H1 (cell line): ENCODE measurements around the gene RBM8A. TPM values are rescaled to one million over a fixed set of nuclear protein-coding genes. Genes with fewer than 3 reads are reported as not detected.

ENCODE experiments used
- CTCF ChIA-PET: fragments of 300-600 bp; sonication (Branson Sonifier 250); formaldehyde crosslinking; loops from one replicate; lab custom pipeline; 2021; ENCODE audit not compliant: partially characterized antibody; lab: Charles Lee
- POLR2A ChIA-PET: fragments of 300-600 bp; sonication (Branson Sonifier 250); formaldehyde crosslinking; loops from one replicate; lab custom pipeline; 2021; ENCODE audit warnings: inconsistent platforms; ENCODE audit not compliant: partially characterized antibody; lab: Charles Lee
- DNase-seq, 2 experiments: peaks; one replicate each; pipeline versions ENCODE4 v3.0.0 to v3.0.0-alpha.2; 2010 to 2022; ENCODE audit warnings: low spot score in 2 of 2, low read depth in 1 of 2, mixed read lengths in 1 of 2
- FAIRE-seq: peaks from 2 replicates; lab custom pipeline; 2011; peaks lifted over from hg19 to GRCh38; lab: Jason Lieb, UNC
- H2AFZ ChIP-seq: 2 replicates; pipeline ENCODE4 v1.8.1; 2012; ENCODE audit warnings: low read length, inconsistent platforms
- H2AK5ac ChIP-seq: 2 replicates; pipeline ENCODE4 v1.6.1; 2013; ENCODE audit warnings: low read depth, low read length
- H2BK120ac ChIP-seq: replicated peaks from 2 replicates; pipeline ENCODE3; 2013; ENCODE audit warnings: low read depth, low read length, inconsistent platforms
- H2BK12ac ChIP-seq: 2 replicates; pipeline ENCODE4 v1.6.1; 2013; ENCODE audit warnings: low read depth, low read length
- H2BK15ac ChIP-seq: 2 replicates; pipeline ENCODE4 v1.6.1; 2013; ENCODE audit warnings: low read length
- H2BK20ac ChIP-seq: 2 replicates; pipeline ENCODE4 v1.6.1; 2013; ENCODE audit warnings: low read length
- H2BK5ac ChIP-seq: 2 replicates; pipeline ENCODE4 v1.6.1; 2013; ENCODE audit warnings: low read depth, low read length
- H3K14ac ChIP-seq: 2 replicates; pipeline ENCODE4 v1.6.1; 2013; ENCODE audit warnings: inconsistent platforms; ENCODE audit not compliant: insufficient read length
- H3K18ac ChIP-seq: 2 replicates; pipeline ENCODE4 v1.6.1; 2013; ENCODE audit warnings: low read length; ENCODE audit errors: extremely low read depth
- H3K23ac ChIP-seq: 2 replicates; pipeline ENCODE4 v1.6.1; 2013; ENCODE audit warnings: inconsistent platforms; ENCODE audit not compliant: insufficient read length
- H3K23me2 ChIP-seq: 2 replicates; pipeline ENCODE4 v1.6.1; 2013; ENCODE audit warnings: low read depth, low read length
- H3K27ac ChIP-seq: 2 replicates; pipeline ENCODE4 v1.6.1; 2011; ENCODE audit warnings: low read depth, low read length, inconsistent platforms
- H3K27me3 ChIP-seq, 4 experiments: replicated peaks in 1 of 4; 1 replicate in 1 of 4; 2 replicates in 3 of 4; pipeline versions ENCODE4 v1.6.1 to v1.8.1; 2011 to 2013; ENCODE audit warnings: low read length in 3 of 4, mild to moderate bottlenecking in 3 of 4, inconsistent platforms in 2 of 4, mixed read lengths in 2 of 4, moderate library complexity in 1 of 4; ENCODE audit not compliant: control insufficient read depth in 3 of 4, insufficient read depth in 3 of 4; ENCODE audit errors: extremely low read depth in 1 of 4
- H3K36me3 ChIP-seq, 4 experiments: 2 replicates each; pipeline versions ENCODE4 v1.6.1 to v1.8.1; 2011 to 2013; ENCODE audit warnings: mild to moderate bottlenecking in 4 of 4, low read length in 3 of 4, moderate library complexity in 2 of 4, control low read depth in 1 of 4, inconsistent platforms in 1 of 4; ENCODE audit not compliant: insufficient read depth in 4 of 4, control insufficient read depth in 2 of 4
- H3K4ac ChIP-seq: replicated peaks from 2 replicates; pipeline ENCODE3; 2013; ENCODE audit warnings: low read length, low read depth, mixed read lengths, inconsistent platforms; ENCODE audit not compliant: insufficient read length
- H3K4me1 ChIP-seq, 4 experiments: replicated peaks in 1 of 4; 1 replicate in 1 of 4; 2 replicates in 3 of 4; pipeline versions ENCODE4 v1.6.1 to v1.8.1; 2011 to 2013; ENCODE audit warnings: low read length in 3 of 4, inconsistent platforms in 2 of 4, mixed read lengths in 1 of 4; ENCODE audit not compliant: insufficient read depth in 4 of 4, control insufficient read depth in 3 of 4
- H3K4me2 ChIP-seq, 2 experiments: 2 replicates each; pipeline versions ENCODE4 v1.6.1 to v1.8.1; 2011 to 2013; ENCODE audit warnings: low read depth in 2 of 2, low read length in 2 of 2, control low read depth in 1 of 2, inconsistent platforms in 1 of 2, mild to moderate bottlenecking in 1 of 2; ENCODE audit not compliant: insufficient read depth in 1 of 2
- H3K4me3 ChIP-seq, 4 experiments: fragments of 200-600, 300-600 bp in 1 of 4; sonication (generic), shearing (Covaris generic), sonication (Bioruptor Twin) in 1 of 4; 2 replicates each; pipeline versions ENCODE4 v1.5.1 to v1.8.1; 2011 to 2016; ENCODE audit warnings: low read length in 4 of 4, low read depth in 3 of 4, control low read depth in 2 of 4, inconsistent platforms in 2 of 4, mild to moderate bottlenecking in 2 of 4, mixed read lengths in 1 of 4, moderate library complexity in 1 of 4; ENCODE audit not compliant: insufficient read depth in 2 of 4; ENCODE audit errors: extremely low read depth in 1 of 4
- H3K56ac ChIP-seq: replicated peaks from 2 replicates; pipeline ENCODE3; 2013; ENCODE audit warnings: low read depth, mild to moderate bottlenecking, mixed read lengths, low read length, inconsistent platforms; ENCODE audit not compliant: insufficient read length
- H3K79me1 ChIP-seq: 2 replicates; pipeline ENCODE4 v1.6.1; 2013; ENCODE audit warnings: low read depth, low read length, control low read depth
- H3K79me2 ChIP-seq, 2 experiments: 2 replicates each; pipeline versions ENCODE4 v1.6.1 to v1.8.1; 2012 to 2013; ENCODE audit warnings: low read length in 2 of 2, mild to moderate bottlenecking in 2 of 2, inconsistent platforms in 1 of 2; ENCODE audit not compliant: insufficient read depth in 2 of 2, control insufficient read depth in 1 of 2
- H3K9ac ChIP-seq, 4 experiments: replicated peaks in 1 of 4; 1 replicate in 1 of 4; 2 replicates in 3 of 4; pipeline versions ENCODE4 v1.6.1 to v1.8.1; 2011 to 2013; ENCODE audit warnings: low read depth in 3 of 4, low read length in 3 of 4, control low read depth in 2 of 4, mild to moderate bottlenecking in 2 of 4, moderate library complexity in 2 of 4, inconsistent platforms in 1 of 4; ENCODE audit errors: extremely low read depth in 1 of 4
- H3K9me3 ChIP-seq, 2 experiments: 2 replicates each; pipeline versions ENCODE4 v1.6.1 to v1.8.1; 2012 to 2013; ENCODE audit warnings: mild to moderate bottlenecking in 2 of 2, moderate library complexity in 2 of 2, control low read depth in 1 of 2, inconsistent platforms in 1 of 2, low read depth in 1 of 2, low read length in 1 of 2, mixed read lengths in 1 of 2; ENCODE audit not compliant: insufficient read depth in 2 of 2
- H4K20me1 ChIP-seq, 2 experiments: replicated peaks in 1 of 2; 2 replicates each; pipeline versions ENCODE3 to v1.8.1; 2011 to 2013; ENCODE audit warnings: inconsistent platforms in 2 of 2, low read length in 2 of 2, mild to moderate bottlenecking in 1 of 2; ENCODE audit not compliant: insufficient read depth in 2 of 2, control insufficient read depth in 1 of 2
- H4K5ac ChIP-seq: 2 replicates; pipeline ENCODE4 v1.6.1; 2013; ENCODE audit warnings: low read length, low read depth, mixed read lengths, inconsistent platforms; ENCODE audit not compliant: insufficient read length
- H4K8ac ChIP-seq: 2 replicates; pipeline ENCODE4 v1.8.0; 2013; ENCODE audit warnings: mild to moderate bottlenecking, moderate library complexity, low read length, inconsistent platforms; ENCODE audit not compliant: insufficient read depth; ENCODE audit errors: extremely low read depth
- H4K91ac ChIP-seq: replicated peaks from 2 replicates; pipeline ENCODE3; 2013; ENCODE audit warnings: low read length, mixed read lengths, inconsistent platforms; ENCODE audit not compliant: insufficient read length
- ASH2L ChIP-seq: fragments of 200-600, 300-600 bp; sonication (generic); IDR thresholded peaks from one replicate; pipeline ENCODE4 v1.7.1; 2017; ENCODE audit warnings: low read length
- BCL11A ChIP-seq, 2 experiments: IDR thresholded peaks; one replicate each; pipeline ENCODE4 v1.6.1; 2011; ENCODE audit warnings: low read depth in 2 of 2, low read length in 2 of 2, mild to moderate bottlenecking in 2 of 2
- CBX8 ChIP-seq: fragments of 300-800, 300-1000 bp; sonication (generic); IDR thresholded peaks from 2 replicates; pipeline ENCODE4 v1.7.1; 2016; ENCODE audit warnings: low read depth, low read length, borderline replicate concordance
- GABPA ChIP-seq: IDR thresholded peaks from 2 replicates; pipeline ENCODE4 v1.6.1; 2011; ENCODE audit warnings: mild to moderate bottlenecking, low read length, moderate library complexity, borderline replicate concordance; ENCODE audit not compliant: insufficient read depth
- HDAC2 ChIP-seq, 2 experiments: fragments of 300-600 bp in 1 of 2; sonication (generic) in 1 of 2; IDR thresholded peaks; 2 replicates each; pipeline ENCODE4 v1.6.1; 2011 to 2012; ENCODE audit warnings: low read depth in 2 of 2, low read length in 2 of 2, mild to moderate bottlenecking in 2 of 2, moderate library complexity in 2 of 2, borderline replicate concordance in 1 of 2, inconsistent platforms in 1 of 2
- HDAC6 ChIP-seq: IDR thresholded peaks from one replicate; pipeline ENCODE4 v1.7.1; 2012; ENCODE audit warnings: low read depth, mild to moderate bottlenecking, inconsistent platforms, low read length, moderate library complexity
- JUND ChIP-seq: IDR thresholded peaks from 2 replicates; pipeline ENCODE4 v1.6.1; 2011; ENCODE audit warnings: mild to moderate bottlenecking, improper control_type of control experiment, low read length
- MAFK ChIP-seq: IDR thresholded peaks from 2 replicates; pipeline ENCODE4 v1.6.1; 2012; ENCODE audit warnings: low read depth, mild to moderate bottlenecking, improper control_type of control experiment, low read length
- NANOG ChIP-seq: IDR thresholded peaks from 2 replicates; pipeline ENCODE4 v1.6.1; 2011; ENCODE audit warnings: low read length, low read depth, mild to moderate bottlenecking, inconsistent platforms; ENCODE audit not compliant: insufficient read depth, poor library complexity, severe bottlenecking
- POLR2AphosphoS5 ChIP-seq: IDR thresholded peaks from 2 replicates; pipeline ENCODE4 v1.6.1; 2011; ENCODE audit warnings: low read depth, low read length
- WGBS, 2 experiments: shearing (Covaris generic) in 1 of 2; methylation state at CpG; one replicate each; pipeline versions ENCODE4 v1.1.6 to v1.1.7; 2013 to 2015; ENCODE audit warnings: low lambda C conversion rate in 2 of 2, mixed read lengths in 2 of 2, inconsistent platforms in 1 of 2, low coverage in 1 of 2, missing lambda C conversion rate in 1 of 2; ENCODE audit not compliant: insufficient replicate concordance in 2 of 2, insufficient coverage in 1 of 2, insufficient read length in 1 of 2; ENCODE audit errors: extremely low coverage in 1 of 2, missing lambda C conversion rate in 1 of 2; 5-methylcytosine and 5-hydroxymethylcytosine counted together
- polyA plus RNA-seq, 7 experiments: library from polyadenylated mRNA; depleted of rRNA in 3 of 7; stranded (reverse) in 5 of 7; unstranded in 2 of 7; fragments of >200 nt in 5 of 7; fragments of 200-250 nt in 2 of 7; gene quantifications; 1 replicate in 5 of 7; 2 replicates in 1 of 7; 4 replicates in 1 of 7; pipeline versions ENCODE4 v1.2.1 to v1.2.3, GENCODE V29; 2011 to 2013; ENCODE audit warnings: missing spikeins in 2 of 7, mixed read lengths in 2 of 7
- total RNA-seq: library from RNA; stranded (reverse); fragmentation: NEBNext Ultra II Directional; extraction: Animal tissue kit (Norgen Biotek cat#: 25700); gene quantifications from 2 replicates; pipeline ENCODE4 v1.2.1, GENCODE V29; 2021
- TF ChIP-seq, protein P1 (sequence below): IDR thresholded peaks from 2 replicates; pipeline ENCODE4 v1.6.1; 2012; ENCODE audit warnings: inconsistent platforms

RBM8A gene
- total and polyA plus RNA-seq, 2 of the 8 experiments (the other 6 are each of a cell fraction or from before 2014, with no cell fraction given), result 125 to 216 TPM

DNA sequence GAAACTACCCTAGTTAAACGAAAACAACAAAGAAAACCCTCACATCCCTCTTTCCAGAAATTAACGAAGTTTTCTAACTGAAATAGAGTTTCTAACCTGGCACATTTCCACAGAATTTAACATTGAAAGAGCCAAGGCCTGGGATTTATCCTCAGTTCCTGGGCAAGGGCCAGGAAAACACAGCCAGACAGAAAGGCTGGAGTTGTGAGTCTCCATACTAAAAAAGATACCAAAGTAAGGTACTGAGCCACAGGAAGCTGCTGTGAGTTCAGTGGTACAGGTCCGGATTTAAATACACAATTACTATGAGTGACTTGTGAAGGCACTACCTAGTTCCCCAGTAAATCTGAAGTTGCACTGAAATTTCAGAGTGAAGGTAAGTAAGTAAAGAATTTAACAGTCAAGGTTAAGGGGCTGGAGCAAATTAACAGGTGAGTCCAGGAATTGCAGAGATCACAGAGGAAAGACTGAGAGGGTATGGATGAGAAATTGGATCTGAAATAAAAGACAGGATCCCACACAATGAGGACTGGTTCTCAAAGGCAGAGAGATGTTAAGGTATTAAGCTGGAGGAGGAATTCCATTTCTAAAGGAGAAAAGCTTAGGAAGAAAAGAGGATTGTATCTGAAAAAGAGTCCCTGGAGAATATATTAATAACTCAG is 29.6 kb upstream of the RBM8A start:
- Histone ChIP-seq H3K56ac (no peak overlapping the region), H3K14ac (no peak overlapping the region), H4K91ac (no peak overlapping the region), H4K5ac (no peak overlapping the region), H3K9ac (no peak overlapping the region; a peak in 1 of 7 replicates), H3K79me1 (no peaks in the 10 kb centered on the region), H3K4me3 (peak overlapping the region; percentile 42 to 67 (median 52); a peak in 7 of 8 replicates), H3K27ac (no peak overlapping the region), H3K9me3 (no peaks in the 10 kb centered on the region), H2AFZ (peak overlapping the region; percentile 90), H2BK12ac (no peak overlapping the region), H3K18ac (no peak overlapping the region), H3K27me3 (peaks cover 10 to 59% (median 45%) of the 10 kb centered on the region in 4 experiments), H2BK20ac (no peak overlapping the region), H2BK15ac (no peak overlapping the region), H2BK120ac (no peak overlapping the region), H3K4ac (no peak overlapping the region), H2AK5ac (no peak overlapping the region), H3K79me2 (no peaks in the 10 kb centered on the region), H3K23me2 (peaks cover 18% of the 10 kb centered on the region), H2BK5ac (no peak overlapping the region), H3K23ac (no peak overlapping the region), H3K4me2 (peak overlapping the region; percentile 72 to 85), H4K20me1 (peaks cover 0 to 2% of the 10 kb centered on the region in 2 experiments), H4K8ac (no peak overlapping the region), H3K36me3 (no peaks in the 10 kb centered on the region), H3K4me1 (peaks cover 0 to 11% (median 6%) of the 10 kb centered on the region in 4 experiments; a peak in 5 of 7 replicates)
- 77% methylated on average over 3 of the region's 3 CpGs; no CpG with 5 or more reads in 1 of the 2 experiments for WGBS, 2 experiments
- DNase-seq (no peak), FAIRE-seq (no peak)
- ChIA-PET CTCF (interaction anchor here (0.6 to 3.4 kb wide), 7 partner anchors 19 to 101 kb away, joined by 3 to 18 read pairs (median 3); partner anchors contain the start of gene RBM8A), POLR2A (interaction anchor here (0.6 to 5.3 kb wide), 4 partner anchors 19 to 81 kb away, joined by 3 to 31 read pairs (median 3); partner anchors contain the start of gene RBM8A)
- no peak for TF ChIP-seq ASH2L
- TF ChIP-seq, protein P1, sequence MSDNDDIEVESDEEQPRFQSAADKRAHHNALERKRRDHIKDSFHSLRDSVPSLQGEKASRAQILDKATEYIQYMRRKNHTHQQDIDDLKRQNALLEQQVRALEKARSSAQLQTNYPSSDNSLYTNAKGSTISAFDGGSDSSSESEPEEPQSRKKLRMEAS, result no peak
- TF ChIP-seq BCL11A (IDR thresholded peaks at IDR 0.05; ENCODE audit: low read depth in 2 of 2, low read length in 2 of 2), result no peak
- TF ChIP-seq HDAC2 (IDR thresholded peaks at IDR 0.05; ENCODE audit: borderline replicate concordance in 1 of 2, low read depth in 2 of 2, low read length in 2 of 2), result no peak
- no peak for TF ChIP-seq JUND
- TF ChIP-seq HDAC6, result no peak
- TF ChIP-seq POLR2AphosphoS5, result no peak
- no peak for TF ChIP-seq NANOG
- TF ChIP-seq CBX8, result no peak
- TF ChIP-seq GABPA, result no peak
- TF ChIP-seq MAFK, result no peak
